DND-41 (cell line): ENCODE results near the gene COA8.

Experiments used
- ATAC-seq: fragments of 200-7000 bp; cut with Tn5 transposase; 3 replicates; pipeline ENCODE4 v1.9.1; 2021; ENCODE audit warnings: low read depth; ENCODE audit not compliant: insufficient read depth
- DNase-seq: peaks from one replicate; pipeline ENCODE4 v3.0.0-alpha.2; 2020
- H2AFZ ChIP-seq: 2 replicates; pipeline ENCODE4 v1.6.0; 2012; ENCODE audit warnings: low read depth, low read length
- H3K27ac ChIP-seq: 2 replicates; pipeline ENCODE4 v1.5.1; 2012; ENCODE audit warnings: low read length, inconsistent platforms
- H3K27me3 ChIP-seq: fragments of 200-600 bp; sonication (generic); 2 replicates; pipeline ENCODE4 v1.6.0; 2012; ENCODE audit warnings: low read length, mild to moderate bottlenecking, inconsistent platforms; ENCODE audit not compliant: insufficient read depth, poor library complexity
- H3K36me3 ChIP-seq: 2 replicates; pipeline ENCODE4 v1.5.1; 2012; ENCODE audit warnings: low read length, inconsistent platforms; ENCODE audit not compliant: insufficient read depth
- H3K4me1 ChIP-seq: 2 replicates; pipeline ENCODE4 v1.5.1; 2012; ENCODE audit warnings: mild to moderate bottlenecking, low read length; ENCODE audit not compliant: insufficient read depth
- H3K4me2 ChIP-seq: 2 replicates; pipeline ENCODE4 v1.6.0; 2012; ENCODE audit warnings: mild to moderate bottlenecking, moderate library complexity, low read length, inconsistent platforms; ENCODE audit not compliant: insufficient read depth
- H3K4me3 ChIP-seq, 2 experiments: fragments of 200-600 bp in 1 of 2; shearing (Covaris generic) in 1 of 2; 2 replicates each; pipeline ENCODE4 v1.5.1; 2012 to 2016; ENCODE audit warnings: inconsistent platforms in 2 of 2, low read length in 2 of 2, mild to moderate bottlenecking in 2 of 2, low read depth in 1 of 2, moderate library complexity in 1 of 2
- H3K79me2 ChIP-seq: 2 replicates; pipeline ENCODE4 v1.6.0; 2012; ENCODE audit warnings: low read length, inconsistent platforms; ENCODE audit not compliant: insufficient read depth
- H3K9ac ChIP-seq: 2 replicates; pipeline ENCODE4 v1.6.0; 2012; ENCODE audit warnings: low read depth, mild to moderate bottlenecking, inconsistent platforms, low read length, moderate library complexity
- H3K9me3 ChIP-seq: 2 replicates; pipeline ENCODE4 v1.5.1; 2012; ENCODE audit warnings: low read length, moderate library complexity, mild to moderate bottlenecking, inconsistent platforms; ENCODE audit not compliant: insufficient read depth, severe bottlenecking
- H4K20me1 ChIP-seq: 2 replicates; pipeline ENCODE4 v1.6.0; 2012; ENCODE audit warnings: low read length; ENCODE audit not compliant: insufficient read depth
- CTCF ChIP-seq: IDR thresholded peaks from 2 replicates; pipeline ENCODE4 v1.5.1; 2012; ENCODE audit warnings: borderline replicate concordance, low read length, moderate library complexity, mild to moderate bottlenecking; ENCODE audit not compliant: poor library complexity, severe bottlenecking; ENCODE audit errors: extremely low read depth
- EZH2 ChIP-seq: IDR thresholded peaks from 3 replicates; pipeline ENCODE4 v1.6.1; 2012; ENCODE audit warnings: borderline replicate concordance, low read depth, mild to moderate bottlenecking, moderate library complexity, low read length, inconsistent platforms; ENCODE audit not compliant: severe bottlenecking

Gene COA8

GRCh38 chr14:103555559-103556337, 7.0 kb upstream of the COA8 start:
- H3K27ac ChIP-seq: no peak overlapping the region
- TF ChIP-seq EZH2: no peak
- no peak for TF ChIP-seq CTCF
- peaks cover 53% of the 10 kb centered on the region for H3K79me2 ChIP-seq
- H2AFZ ChIP-seq: no peak overlapping the region
- no peak overlapping the region for H3K9ac ChIP-seq
- H3K4me1 ChIP-seq: peaks cover 16% of the 10 kb centered on the region
- DNase-seq: no peak
- no peak overlapping the region for H3K4me3 ChIP-seq
- peaks cover 61% of the 10 kb centered on the region for H4K20me1 ChIP-seq
- H3K4me2 ChIP-seq: no peak overlapping the region
- H3K36me3 ChIP-seq: peaks cover 35% of the 10 kb centered on the region
- no peaks in the 10 kb centered on the region for H3K27me3 ChIP-seq
- ATAC-seq: no peak
- H3K9me3 ChIP-seq: no peaks in the 10 kb centered on the region

- no peak overlapping the region for H3K9ac ChIP-seq
- H4K20me1 ChIP-seq: peaks cover 64% of the 10 kb centered on the region
Observed at GRCh38 chr14:103556946-103557758, 5.6 kb upstream of the COA8 start.

GRCh38 chr14:103558071-103558882, 4.5 kb upstream of the COA8 start:
- Histone ChIP-seq H4K20me1 (peaks cover 59% of the 10 kb centered on the region), H3K79me2 (peaks cover 72% of the 10 kb centered on the region), H3K27me3 (no peaks in the 10 kb centered on the region), H3K4me2 (no peak overlapping the region), H2AFZ (no peak overlapping the region), H3K4me3 (no peak overlapping the region), H3K27ac (no peak overlapping the region), H3K4me1 (peaks cover 27% of the 10 kb centered on the region), H3K9me3 (no peaks in the 10 kb centered on the region), H3K36me3 (peaks cover 35% of the 10 kb centered on the region), H3K9ac (no peak overlapping the region)
- no peak for ATAC-seq
- TF ChIP-seq CTCF (no peak), EZH2 (no peak)
- DNase-seq: no peak

More at GRCh38 chr14:103556946-103557758, 5.6 kb upstream of the COA8 start:
- Histone ChIP-seq H3K4me2 (no peak overlapping the region), H3K27ac (no peak overlapping the region), H3K36me3 (peaks cover 35% of the 10 kb centered on the region), H3K9me3 (no peaks in the 10 kb centered on the region), H3K4me1 (peaks cover 27% of the 10 kb centered on the region), H3K4me3 (no peak overlapping the region), H3K27me3 (no peaks in the 10 kb centered on the region), H3K79me2 (peaks cover 67% of the 10 kb centered on the region), H2AFZ (no peak overlapping the region)
- no peak for TF ChIP-seq EZH2
- no peak for TF ChIP-seq CTCF
- ATAC-seq (no peak), DNase-seq (no peak)
